Measurements from ENCODE around the gene IL17C.

Gene IL17C

DNA sequence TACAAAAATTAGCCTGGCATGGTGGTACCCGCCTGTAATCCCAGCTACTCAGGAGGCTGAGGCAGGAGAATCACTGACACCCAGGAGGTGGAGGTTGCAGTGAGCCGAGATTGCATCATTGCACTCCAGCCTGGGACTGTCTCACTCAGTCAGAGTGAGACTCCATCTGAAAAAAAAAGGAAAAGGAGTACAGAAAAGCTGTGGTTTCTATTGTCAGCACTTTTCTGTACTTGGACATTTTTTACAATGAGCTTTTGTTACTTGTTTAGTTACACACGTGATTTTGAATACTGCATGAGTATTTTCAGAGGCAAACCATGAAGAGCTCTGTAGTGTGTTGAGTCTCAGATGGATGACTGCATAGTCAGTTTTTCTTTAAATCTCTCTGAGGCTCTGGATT, 41.9 kb upstream of the IL17C start:
- DNase-seq (ENCODE audit: insufficient read length, low spot score) (no peak), FAIRE-seq (no peak)
- TF ChIP-seq TAF1 (IDR thresholded peaks at IDR 0.05; ENCODE audit: low read depth, low read length) (no peak), POLR2AphosphoS5 (IDR thresholded peaks at IDR 0.05; ENCODE audit: low read depth, low read length) (no peak), POLR2A (IDR thresholded peaks at IDR 0.05; ENCODE audit: low read depth, low read length) (no peak), PAX5 (IDR thresholded peaks at IDR 0.05; ENCODE audit: insufficient read depth, low read length, severe bottlenecking) (no peak), SPI1 (IDR thresholded peaks at IDR 0.05; ENCODE audit: low read depth, low read length) (no peak), POU2F2 (IDR thresholded peaks at IDR 0.05; ENCODE audit: low read depth, low read length) (no peak)

DNA sequence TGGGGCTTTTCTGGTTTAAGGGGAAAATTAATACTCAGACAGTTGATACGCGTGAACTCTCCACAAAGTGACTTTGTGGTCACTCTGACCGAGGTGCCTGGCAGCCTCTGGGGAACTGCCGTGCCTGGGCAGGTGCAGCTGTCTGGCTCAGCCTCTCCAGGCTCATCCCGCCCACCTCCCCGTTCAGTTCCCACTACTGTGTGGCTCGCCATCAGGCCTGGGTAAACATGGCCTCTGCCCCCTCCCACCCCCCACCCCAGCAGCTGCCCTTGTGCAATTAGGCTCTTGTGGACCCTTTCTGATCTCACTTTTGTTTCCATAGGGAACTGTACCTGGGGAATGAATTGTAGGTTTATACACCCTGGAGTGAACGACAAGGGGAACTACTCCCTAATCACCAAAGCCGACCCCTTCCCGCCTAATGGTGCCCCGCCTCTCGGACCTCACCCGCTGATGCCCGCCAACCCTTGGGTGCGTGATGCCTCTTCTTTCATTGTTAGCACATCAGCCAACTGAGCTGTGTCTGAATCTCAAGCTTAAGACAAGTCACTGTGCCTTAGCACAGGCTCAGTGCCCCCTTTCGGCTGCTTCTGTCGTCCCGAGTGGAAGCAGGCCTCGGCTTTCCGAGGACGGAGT, 40.4 kb upstream of the IL17C start:
- FAIRE-seq (no peak), DNase-seq (ENCODE audit: insufficient read length, low spot score) (no peak)
- TF ChIP-seq PAX5 (IDR thresholded peaks at IDR 0.05; ENCODE audit: insufficient read depth, low read length, severe bottlenecking) (no peak), SPI1 (IDR thresholded peaks at IDR 0.05; ENCODE audit: low read depth, low read length) (no peak), POLR2A (IDR thresholded peaks at IDR 0.05; ENCODE audit: low read depth, low read length) (no peak), TAF1 (IDR thresholded peaks at IDR 0.05; ENCODE audit: low read depth, low read length) (no peak), POU2F2 (IDR thresholded peaks at IDR 0.05; ENCODE audit: low read depth, low read length) (no peak), POLR2AphosphoS5 (IDR thresholded peaks at IDR 0.05; ENCODE audit: low read depth, low read length) (no peak)

DNA sequence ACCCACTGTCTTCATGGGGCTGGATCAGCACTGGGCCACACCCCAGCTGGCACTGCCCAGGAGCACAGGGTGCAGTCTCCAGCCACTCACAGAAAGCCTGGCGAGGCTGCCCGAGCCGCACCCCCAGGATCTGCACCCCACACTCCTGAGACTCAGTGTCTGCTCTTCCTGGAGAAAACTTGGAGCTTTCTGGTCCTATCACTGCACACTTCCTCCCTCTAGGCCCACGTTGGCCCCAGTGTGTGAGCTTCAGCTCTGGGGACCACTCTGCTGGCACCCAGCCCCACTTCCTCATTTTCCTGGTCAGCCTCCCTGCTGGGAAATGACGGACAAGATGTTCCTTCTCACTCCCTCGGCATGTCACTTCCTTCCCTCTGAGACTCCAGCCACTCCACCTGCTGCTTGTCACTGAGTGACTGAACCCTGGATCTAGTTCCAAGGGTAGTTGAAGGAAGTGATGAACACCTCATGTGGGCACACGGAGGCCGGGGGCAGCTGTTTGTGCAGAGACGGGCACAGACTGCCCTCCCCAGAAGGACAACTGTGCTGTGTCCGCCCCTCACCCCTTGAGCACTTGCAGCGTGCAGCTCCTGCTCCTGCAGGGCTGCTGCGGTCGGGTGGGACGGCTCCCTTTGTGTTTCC, 39.2 kb upstream of the IL17C start:
- peak; percentile 60; the same call in 1 of the 2 replicates for TF ChIP-seq SPI1 (IDR thresholded peaks at IDR 0.05; ENCODE audit: low read depth, low read length)
- TF ChIP-seq PAX5 (IDR thresholded peaks at IDR 0.05; ENCODE audit: insufficient read depth, low read length, severe bottlenecking), result no peak
- FAIRE-seq, result no peak
- no peak for DNase-seq (ENCODE audit: insufficient read length, low spot score)

DNA sequence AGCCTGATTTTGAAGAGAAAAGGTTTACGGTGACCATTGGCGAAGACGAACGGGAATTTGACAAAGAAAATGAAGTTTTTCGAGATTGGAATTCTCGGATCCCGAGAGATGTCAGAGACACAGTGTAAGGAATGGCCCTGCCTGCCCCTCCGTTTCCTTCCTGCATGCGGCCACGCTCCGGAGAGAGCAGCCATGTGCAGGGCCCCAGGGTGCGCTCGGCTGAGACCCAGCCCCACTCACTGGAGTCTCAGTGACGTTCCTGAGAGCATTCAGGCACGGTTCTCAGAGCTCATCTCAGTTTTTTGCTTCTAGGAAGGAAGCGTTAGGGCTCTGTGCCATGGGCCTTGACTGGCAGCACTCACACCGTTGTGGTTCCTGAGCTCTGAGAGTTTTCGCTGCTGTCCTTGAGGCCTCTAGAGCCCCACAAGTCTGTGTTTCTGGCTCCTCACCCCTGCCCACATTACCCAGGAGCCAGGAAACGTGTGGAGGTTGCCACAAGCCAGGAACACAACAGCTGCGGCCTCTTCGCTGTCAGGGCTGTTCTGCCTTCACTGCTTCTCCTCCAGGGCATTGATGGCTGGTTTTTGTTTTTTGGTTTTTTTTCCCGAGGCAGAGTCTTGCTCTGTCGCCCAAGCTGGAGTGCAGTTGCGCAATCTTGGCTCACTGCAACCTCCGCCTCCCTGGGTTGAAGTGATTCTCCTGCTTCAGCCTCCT, 38.4 kb upstream of the IL17C start:
- FAIRE-seq (no peak), DNase-seq (ENCODE audit: insufficient read length, low spot score) (no peak)
- TF ChIP-seq POLR2A (IDR thresholded peaks at IDR 0.05; ENCODE audit: low read depth, low read length) (no peak), SPI1 (IDR thresholded peaks at IDR 0.05; ENCODE audit: low read depth, low read length) (no peak), POU2F2 (IDR thresholded peaks at IDR 0.05; ENCODE audit: low read depth, low read length) (no peak), POLR2AphosphoS5 (IDR thresholded peaks at IDR 0.05; ENCODE audit: low read depth, low read length) (no peak), PAX5 (IDR thresholded peaks at IDR 0.05; ENCODE audit: insufficient read depth, low read length, severe bottlenecking) (no peak), TAF1 (IDR thresholded peaks at IDR 0.05; ENCODE audit: low read depth, low read length) (no peak)

DNA sequence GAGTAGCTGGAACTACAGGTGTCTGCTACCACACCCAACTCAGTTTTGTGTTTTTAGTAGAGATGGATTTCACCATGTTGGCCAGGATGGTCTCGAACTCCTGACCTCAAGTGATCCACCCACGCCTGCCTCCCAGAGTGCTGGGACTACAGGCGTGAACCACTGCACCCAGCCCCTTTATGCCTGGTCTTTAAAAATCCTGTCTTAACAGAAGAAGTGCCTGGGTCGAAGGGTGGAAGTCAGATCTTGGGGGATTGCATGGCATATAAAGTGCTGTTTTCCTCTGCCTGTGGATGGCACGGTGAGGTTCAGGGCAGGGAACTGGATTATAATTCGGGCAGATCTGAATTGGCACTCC, 37.9 kb upstream of the IL17C start:
- no peak for FAIRE-seq
- TF ChIP-seq SPI1 (IDR thresholded peaks at IDR 0.05; ENCODE audit: low read depth, low read length) (no peak), POLR2A (IDR thresholded peaks at IDR 0.05; ENCODE audit: low read depth, low read length) (no peak), POLR2AphosphoS5 (IDR thresholded peaks at IDR 0.05; ENCODE audit: low read depth, low read length) (no peak), POU2F2 (IDR thresholded peaks at IDR 0.05; ENCODE audit: low read depth, low read length) (no peak), TAF1 (IDR thresholded peaks at IDR 0.05; ENCODE audit: low read depth, low read length) (no peak), PAX5 (IDR thresholded peaks at IDR 0.05; ENCODE audit: insufficient read depth, low read length, severe bottlenecking) (no peak)

DNA sequence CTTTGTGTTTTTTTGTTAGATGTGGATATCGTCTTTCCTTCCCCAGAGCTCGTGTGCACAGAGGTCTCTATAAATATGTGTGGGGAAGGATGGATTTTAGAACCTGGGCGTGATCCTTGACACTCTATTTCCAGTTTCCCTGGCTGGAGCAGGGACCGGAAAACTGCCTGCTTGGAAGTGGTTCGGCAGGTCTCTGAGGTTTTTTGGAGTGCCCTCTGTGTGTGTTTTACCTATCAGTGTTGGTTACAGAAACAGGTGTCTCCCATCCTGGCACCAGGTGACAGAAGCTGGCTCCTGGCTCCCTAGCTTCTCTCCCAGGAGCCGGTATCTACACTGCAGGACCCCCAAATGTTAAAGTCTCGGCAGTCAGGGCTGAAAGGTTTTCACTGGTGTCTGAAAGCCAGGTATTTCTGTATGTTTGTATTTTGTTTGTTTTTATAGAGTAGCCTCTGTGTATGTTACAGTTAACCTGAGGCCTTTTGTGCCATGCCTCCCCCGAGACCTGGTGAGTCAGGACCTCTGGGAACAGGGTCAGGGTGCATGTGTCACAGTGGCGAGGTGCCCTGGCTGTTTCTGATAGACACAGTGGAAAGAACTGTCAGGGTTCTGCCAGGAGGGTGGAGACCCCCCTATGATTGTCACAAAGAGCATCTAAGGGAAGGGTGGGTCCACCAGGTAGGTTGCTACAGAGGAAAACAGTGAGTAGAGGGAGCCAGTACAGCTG, 36.9 kb upstream of the IL17C start:
- no peak for FAIRE-seq
- DNase-seq (ENCODE audit: insufficient read length, low spot score), result no peak
- TF ChIP-seq POLR2A (IDR thresholded peaks at IDR 0.05; ENCODE audit: low read depth, low read length) (no peak), POU2F2 (IDR thresholded peaks at IDR 0.05; ENCODE audit: low read depth, low read length) (no peak), SPI1 (IDR thresholded peaks at IDR 0.05; ENCODE audit: low read depth, low read length) (no peak), TAF1 (IDR thresholded peaks at IDR 0.05; ENCODE audit: low read depth, low read length) (no peak), PAX5 (IDR thresholded peaks at IDR 0.05; ENCODE audit: insufficient read depth, low read length, severe bottlenecking) (no peak), POLR2AphosphoS5 (IDR thresholded peaks at IDR 0.05; ENCODE audit: low read depth, low read length) (no peak)

More for the DNA sequence above, 37.9 kb upstream of the IL17C start:
- DNase-seq (ENCODE audit: insufficient read length, low spot score), result no peak

DNA sequence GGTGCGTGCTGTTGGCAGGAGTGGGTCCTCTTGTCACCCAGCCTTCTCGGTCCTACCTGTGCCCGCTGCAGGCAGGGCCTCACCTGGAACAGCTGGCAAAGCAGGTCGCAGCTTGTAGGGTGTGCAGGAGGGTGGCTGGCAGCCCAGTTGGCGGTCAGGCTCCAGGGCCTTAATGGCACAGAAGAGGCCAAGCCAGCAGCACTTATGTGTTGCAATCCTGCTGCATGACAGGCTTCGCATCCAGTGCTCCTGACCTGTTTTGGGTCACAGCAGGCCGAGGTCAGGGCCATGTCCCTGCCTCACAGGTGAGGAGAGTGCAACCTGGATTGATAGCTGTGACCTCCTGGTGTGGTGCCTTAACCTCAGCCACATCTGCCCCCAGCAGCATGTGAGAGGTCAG, 36.3 kb upstream of the IL17C start:
- no peak for DNase-seq (ENCODE audit: insufficient read length, low spot score)
- FAIRE-seq, result no peak
- TF ChIP-seq PAX5 (IDR thresholded peaks at IDR 0.05; ENCODE audit: insufficient read depth, low read length, severe bottlenecking), result no peak
- no peak for TF ChIP-seq POLR2AphosphoS5 (IDR thresholded peaks at IDR 0.05; ENCODE audit: low read depth, low read length)
- TF ChIP-seq SPI1 (IDR thresholded peaks at IDR 0.05; ENCODE audit: low read depth, low read length), result no peak
- TF ChIP-seq TAF1 (IDR thresholded peaks at IDR 0.05; ENCODE audit: low read depth, low read length), result no peak
- no peak for TF ChIP-seq POU2F2 (IDR thresholded peaks at IDR 0.05; ENCODE audit: low read depth, low read length)
- TF ChIP-seq POLR2A (IDR thresholded peaks at IDR 0.05; ENCODE audit: low read depth, low read length), result no peak

DNA sequence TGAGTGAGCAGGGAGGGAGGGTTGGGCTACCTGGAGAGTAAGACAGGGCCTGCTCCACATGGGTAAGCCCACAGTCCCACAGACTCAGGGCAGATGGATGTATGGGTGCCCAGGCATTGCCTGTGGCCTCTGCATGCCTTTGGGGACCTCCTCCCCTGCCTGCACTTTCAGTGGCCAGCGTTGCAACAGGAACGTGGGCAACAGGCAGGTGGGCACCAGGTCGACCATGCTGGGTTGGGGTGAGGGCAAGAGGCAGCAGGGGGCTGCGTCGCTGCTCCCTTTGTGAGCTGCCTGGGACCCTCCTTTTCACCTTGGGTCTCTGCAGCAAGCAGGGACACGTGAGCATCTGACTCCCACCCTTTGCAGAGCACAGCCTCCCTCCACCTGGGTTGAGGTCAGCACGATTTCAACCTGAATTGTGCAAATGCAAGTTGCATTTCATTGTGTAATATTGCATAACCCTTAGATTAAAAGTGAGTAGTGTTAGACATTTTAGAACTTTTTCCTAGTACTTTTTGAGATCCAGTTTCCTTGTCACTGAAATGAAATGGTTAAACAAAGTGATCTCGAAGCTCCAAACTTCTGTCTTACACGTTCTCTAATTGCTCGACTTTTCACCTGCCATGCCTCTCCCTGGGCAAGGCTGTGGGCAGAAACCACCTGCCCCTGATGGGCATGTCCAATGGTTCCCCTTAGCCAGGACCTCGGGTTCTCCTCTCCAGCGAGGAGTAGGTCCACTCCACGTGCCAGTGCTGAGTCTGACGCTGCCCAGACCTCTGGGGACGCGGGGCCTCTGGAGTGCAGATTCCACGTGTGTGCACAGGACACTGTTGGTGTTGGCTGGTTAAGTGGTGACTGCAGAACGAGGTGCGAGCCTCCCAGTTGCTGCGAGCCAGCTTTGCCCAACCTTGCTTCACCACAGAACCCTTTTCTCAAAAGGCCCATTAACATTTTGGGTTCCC, 32.9 kb upstream of the IL17C start:
- FAIRE-seq (no peak), DNase-seq (ENCODE audit: insufficient read length, low spot score) (no peak)
- TF ChIP-seq SPI1 (IDR thresholded peaks at IDR 0.05; ENCODE audit: low read depth, low read length) (no peak), POU2F2 (IDR thresholded peaks at IDR 0.05; ENCODE audit: low read depth, low read length) (no peak), PAX5 (IDR thresholded peaks at IDR 0.05; ENCODE audit: insufficient read depth, low read length, severe bottlenecking) (no peak), POLR2A (IDR thresholded peaks at IDR 0.05; ENCODE audit: low read depth, low read length) (no peak), TAF1 (IDR thresholded peaks at IDR 0.05; ENCODE audit: low read depth, low read length) (no peak), POLR2AphosphoS5 (IDR thresholded peaks at IDR 0.05; ENCODE audit: low read depth, low read length) (no peak)
